ENCODE results near the gene CIROP.

DNA sequence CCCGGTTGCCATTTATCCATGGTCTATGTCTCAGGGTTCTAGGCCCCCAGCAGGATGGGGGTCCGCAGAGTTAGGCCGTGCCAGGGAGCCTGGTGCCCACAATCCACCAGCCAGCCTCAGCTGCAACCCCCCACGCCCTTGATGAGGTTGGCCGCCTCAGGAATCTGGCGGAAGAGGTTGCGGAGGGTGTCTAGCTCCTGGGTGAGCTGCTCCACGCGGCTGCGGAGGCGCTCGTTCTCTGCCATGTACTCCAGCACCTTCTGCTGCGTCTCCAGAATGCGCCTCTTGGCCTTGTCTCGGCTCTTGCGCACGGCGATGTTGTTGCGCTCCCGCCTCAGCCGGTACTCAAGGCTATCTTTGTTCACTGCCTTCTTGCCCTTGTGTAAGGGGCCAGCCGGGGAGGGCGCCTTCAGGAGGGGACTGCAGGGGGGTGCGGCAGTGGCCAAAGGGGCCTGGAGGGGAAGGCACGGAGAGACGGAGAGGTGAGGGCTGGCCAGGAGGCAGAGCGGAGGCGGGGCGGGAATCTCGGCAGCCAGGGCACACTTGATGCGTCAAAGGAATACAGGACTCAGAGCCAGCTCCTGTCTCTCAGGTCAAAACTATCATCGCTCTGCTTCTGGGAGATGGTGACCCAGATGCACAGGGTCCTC lies 12.7 kb upstream of the CIROP start:
- TF ChIP-seq, protein P1, sequence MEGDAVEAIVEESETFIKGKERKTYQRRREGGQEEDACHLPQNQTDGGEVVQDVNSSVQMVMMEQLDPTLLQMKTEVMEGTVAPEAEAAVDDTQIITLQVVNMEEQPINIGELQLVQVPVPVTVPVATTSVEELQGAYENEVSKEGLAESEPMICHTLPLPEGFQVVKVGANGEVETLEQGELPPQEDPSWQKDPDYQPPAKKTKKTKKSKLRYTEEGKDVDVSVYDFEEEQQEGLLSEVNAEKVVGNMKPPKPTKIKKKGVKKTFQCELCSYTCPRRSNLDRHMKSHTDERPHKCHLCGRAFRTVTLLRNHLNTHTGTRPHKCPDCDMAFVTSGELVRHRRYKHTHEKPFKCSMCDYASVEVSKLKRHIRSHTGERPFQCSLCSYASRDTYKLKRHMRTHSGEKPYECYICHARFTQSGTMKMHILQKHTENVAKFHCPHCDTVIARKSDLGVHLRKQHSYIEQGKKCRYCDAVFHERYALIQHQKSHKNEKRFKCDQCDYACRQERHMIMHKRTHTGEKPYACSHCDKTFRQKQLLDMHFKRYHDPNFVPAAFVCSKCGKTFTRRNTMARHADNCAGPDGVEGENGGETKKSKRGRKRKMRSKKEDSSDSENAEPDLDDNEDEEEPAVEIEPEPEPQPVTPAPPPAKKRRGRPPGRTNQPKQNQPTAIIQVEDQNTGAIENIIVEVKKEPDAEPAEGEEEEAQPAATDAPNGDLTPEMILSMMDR (IDR thresholded peaks at IDR 0.05) = no peak
- TF ChIP-seq, protein P2, sequence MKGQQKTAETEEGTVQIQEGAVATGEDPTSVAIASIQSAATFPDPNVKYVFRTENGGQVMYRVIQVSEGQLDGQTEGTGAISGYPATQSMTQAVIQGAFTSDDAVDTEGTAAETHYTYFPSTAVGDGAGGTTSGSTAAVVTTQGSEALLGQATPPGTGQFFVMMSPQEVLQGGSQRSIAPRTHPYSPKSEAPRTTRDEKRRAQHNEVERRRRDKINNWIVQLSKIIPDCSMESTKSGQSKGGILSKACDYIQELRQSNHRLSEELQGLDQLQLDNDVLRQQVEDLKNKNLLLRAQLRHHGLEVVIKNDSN (CRISPR knock-in tag; IDR thresholded peaks at IDR 0.05) = no peak
- TF ChIP-seq CBFB (CRISPR knock-in tag; IDR thresholded peaks at IDR 0.05; ENCODE audit: low read depth) (no peak), JUN (CRISPR knock-in tag; IDR thresholded peaks at IDR 0.05) (no peak), ETV6 (CRISPR knock-in tag; IDR thresholded peaks at IDR 0.05) (no peak)
- TF ChIP-seq, protein P3, sequence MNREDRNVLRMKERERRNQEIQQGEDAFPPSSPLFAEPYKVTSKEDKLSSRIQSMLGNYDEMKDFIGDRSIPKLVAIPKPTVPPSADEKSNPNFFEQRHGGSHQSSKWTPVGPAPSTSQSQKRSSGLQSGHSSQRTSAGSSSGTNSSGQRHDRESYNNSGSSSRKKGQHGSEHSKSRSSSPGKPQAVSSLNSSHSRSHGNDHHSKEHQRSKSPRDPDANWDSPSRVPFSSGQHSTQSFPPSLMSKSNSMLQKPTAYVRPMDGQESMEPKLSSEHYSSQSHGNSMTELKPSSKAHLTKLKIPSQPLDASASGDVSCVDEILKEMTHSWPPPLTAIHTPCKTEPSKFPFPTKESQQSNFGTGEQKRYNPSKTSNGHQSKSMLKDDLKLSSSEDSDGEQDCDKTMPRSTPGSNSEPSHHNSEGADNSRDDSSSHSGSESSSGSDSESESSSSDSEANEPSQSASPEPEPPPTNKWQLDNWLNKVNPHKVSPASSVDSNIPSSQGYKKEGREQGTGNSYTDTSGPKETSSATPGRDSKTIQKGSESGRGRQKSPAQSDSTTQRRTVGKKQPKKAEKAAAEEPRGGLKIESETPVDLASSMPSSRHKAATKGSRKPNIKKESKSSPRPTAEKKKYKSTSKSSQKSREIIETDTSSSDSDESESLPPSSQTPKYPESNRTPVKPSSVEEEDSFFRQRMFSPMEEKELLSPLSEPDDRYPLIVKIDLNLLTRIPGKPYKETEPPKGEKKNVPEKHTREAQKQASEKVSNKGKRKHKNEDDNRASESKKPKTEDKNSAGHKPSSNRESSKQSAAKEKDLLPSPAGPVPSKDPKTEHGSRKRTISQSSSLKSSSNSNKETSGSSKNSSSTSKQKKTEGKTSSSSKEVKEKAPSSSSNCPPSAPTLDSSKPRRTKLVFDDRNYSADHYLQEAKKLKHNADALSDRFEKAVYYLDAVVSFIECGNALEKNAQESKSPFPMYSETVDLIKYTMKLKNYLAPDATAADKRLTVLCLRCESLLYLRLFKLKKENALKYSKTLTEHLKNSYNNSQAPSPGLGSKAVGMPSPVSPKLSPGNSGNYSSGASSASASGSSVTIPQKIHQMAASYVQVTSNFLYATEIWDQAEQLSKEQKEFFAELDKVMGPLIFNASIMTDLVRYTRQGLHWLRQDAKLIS (CRISPR knock-in tag; IDR thresholded peaks at IDR 0.05; ENCODE audit: borderline replicate concordance) = no peak

Measured in WTC11 (cell line).